GM12891 (cell line): Measurements from ENCODE around the gene CHRNA10.

Experiments
- PAX5 ChIP-seq: IDR thresholded peaks from 2 replicates; pipeline ENCODE4 v1.6.1; 2011; ENCODE audit warnings: low read length, moderate library complexity, mild to moderate bottlenecking; ENCODE audit not compliant: insufficient read depth, severe bottlenecking
- POLR2A ChIP-seq: IDR thresholded peaks from 2 replicates; pipeline ENCODE4 v1.6.1; 2011; ENCODE audit warnings: low read depth, low read length, control low read depth
- POLR2AphosphoS5 ChIP-seq: IDR thresholded peaks from 2 replicates; pipeline ENCODE4 v1.6.1; 2011; ENCODE audit warnings: low read depth, low read length, control low read depth
- POU2F2 ChIP-seq: IDR thresholded peaks from 2 replicates; pipeline ENCODE4 v1.6.1; 2011; ENCODE audit warnings: low read depth, mild to moderate bottlenecking, control low read depth, low read length, moderate library complexity
- SPI1 ChIP-seq: IDR thresholded peaks from 2 replicates; pipeline ENCODE4 v1.6.1; 2011; ENCODE audit warnings: low read depth, low read length, control low read depth
- TAF1 ChIP-seq: IDR thresholded peaks from 2 replicates; pipeline ENCODE4 v1.6.1; 2011; ENCODE audit warnings: low read depth, low read length, control low read depth

DNA sequence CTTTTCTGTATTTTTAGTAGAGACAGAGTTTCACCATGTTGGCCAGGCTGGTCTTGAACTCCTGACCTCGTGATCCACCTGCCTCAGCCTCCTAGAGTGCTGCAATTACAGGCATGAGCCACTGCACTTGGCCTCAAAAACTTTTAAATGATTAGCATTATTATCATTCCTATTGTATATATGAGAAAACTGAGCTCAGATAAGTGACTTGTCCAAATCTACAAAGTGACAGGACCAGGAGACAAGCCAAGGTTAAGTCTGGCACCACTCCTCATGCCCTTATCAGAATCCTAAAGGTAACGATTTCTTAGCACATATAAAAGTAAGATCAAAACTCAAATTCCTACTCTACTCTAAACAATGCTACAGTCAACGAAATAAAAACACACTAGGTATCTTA, 32.2 kb upstream of the CHRNA10 start:
- no peak for TF ChIP-seq POLR2A
- TF ChIP-seq POLR2AphosphoS5, result no peak
- TF ChIP-seq SPI1, result no peak
- TF ChIP-seq TAF1, result no peak
- no peak for TF ChIP-seq POU2F2
- no peak for TF ChIP-seq PAX5
